HG02884 (cell line): Measurements from ENCODE around the gene RPH3AL.

Experiments used
- ATAC-seq: cut with Tn5 transposase; IDR thresholded peaks from one replicate; pipeline ENCODE4 v1.9.1; 2021; ENCODE audit warnings: mild to moderate bottlenecking, moderate library complexity; ENCODE audit not compliant: unreplicated experiment

RPH3AL gene

GRCh38 chr17:337022-337420, 15.6 kb downstream of the RPH3AL start:
- no peak for ATAC-seq

GRCh38 chr17:336110-337021, 16.2 kb downstream of the RPH3AL start:
- no peak for ATAC-seq

- no peak for ATAC-seq
These were observed 16.9 kb downstream of the RPH3AL start for GRCh38 chr17:335691-336090.

- ATAC-seq = no peak
These were observed 17.6 kb downstream of the RPH3AL start for GRCh38 chr17:334974-335481.

- no peak for ATAC-seq
These were observed 18.8 kb downstream of the RPH3AL start for GRCh38 chr17:333626-334396.

- no peak for ATAC-seq
These were observed 19.9 kb downstream of the RPH3AL start for GRCh38 chr17:332558-333322.

- ATAC-seq = no peak
These were observed 20.6 kb downstream of the RPH3AL start for GRCh38 chr17:332023-332422.

GRCh38 chr17:330993-331701, 21.5 kb downstream of the RPH3AL start:
- ATAC-seq = no peak

- ATAC-seq = no peak
These were observed 22.7 kb downstream of the RPH3AL start for GRCh38 chr17:329784-330420.

- ATAC-seq = no peak
These were observed 24.6 kb downstream of the RPH3AL start for GRCh38 chr17:327971-328370.

GRCh38 chr17:327296-327695, 25.3 kb downstream of the RPH3AL start:
- ATAC-seq = no peak

- no peak for ATAC-seq
These were observed 26.5 kb downstream of the RPH3AL start for GRCh38 chr17:326010-326621.

GRCh38 chr17:325270-326009, 27.2 kb downstream of the RPH3AL start:
- ATAC-seq = no peak

GRCh38 chr17:323721-324571, 28.7 kb downstream of the RPH3AL start:
- no peak for ATAC-seq

GRCh38 chr17:323181-323580, 29.4 kb downstream of the RPH3AL start:
- ATAC-seq = no peak

GRCh38 chr17:322006-322780, 30.4 kb downstream of the RPH3AL start:
- ATAC-seq = no peak

- no peak for ATAC-seq
These were observed 31.1 kb downstream of the RPH3AL start for GRCh38 chr17:321386-321941.
